ENCODE results near the gene SLCO3A1.
A peak's percentile ranks its signal among the peaks of the same experiment; 100 is the strongest.
"Not testable (repeated sequence)": the region's sequence is repeated elsewhere in the genome, so short reads cannot be mapped to it uniquely, and the experiment has no call there.

The SLCO3A1 gene

DNA sequence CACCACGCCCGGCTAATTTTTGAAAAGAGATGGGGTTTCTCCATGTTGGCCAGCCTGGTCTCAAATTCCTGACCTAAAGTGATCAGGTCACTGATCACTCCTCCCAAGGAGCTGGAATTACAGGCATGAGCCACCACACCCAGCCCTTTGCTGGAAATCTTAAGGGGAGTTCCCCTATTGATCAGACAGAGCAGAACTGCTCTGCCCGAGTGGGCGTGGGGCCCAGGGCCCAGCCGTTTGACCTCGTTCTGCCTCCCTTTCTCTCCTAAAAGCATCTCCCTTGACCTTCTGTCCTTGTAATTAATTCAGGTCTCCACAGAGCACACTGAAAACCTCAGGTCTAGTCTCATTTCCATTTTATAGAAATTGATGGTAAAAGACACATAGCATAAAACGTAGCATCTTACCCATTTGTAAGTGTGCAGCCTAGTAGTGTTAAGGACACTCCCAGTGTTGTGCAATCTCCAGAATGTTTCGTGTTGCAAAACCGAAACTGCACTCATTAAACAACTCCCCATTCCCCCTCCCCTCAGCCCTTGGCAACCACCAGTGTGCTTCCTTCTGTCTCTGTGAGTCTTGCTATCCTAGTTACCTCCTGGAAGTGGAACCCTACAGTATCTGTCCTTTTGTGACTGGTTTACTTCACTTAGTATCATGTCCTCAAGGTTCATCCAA lies 89.3 kb downstream of the SLCO3A1 start:
- DNase-seq: peak; percentile 71

DNA sequence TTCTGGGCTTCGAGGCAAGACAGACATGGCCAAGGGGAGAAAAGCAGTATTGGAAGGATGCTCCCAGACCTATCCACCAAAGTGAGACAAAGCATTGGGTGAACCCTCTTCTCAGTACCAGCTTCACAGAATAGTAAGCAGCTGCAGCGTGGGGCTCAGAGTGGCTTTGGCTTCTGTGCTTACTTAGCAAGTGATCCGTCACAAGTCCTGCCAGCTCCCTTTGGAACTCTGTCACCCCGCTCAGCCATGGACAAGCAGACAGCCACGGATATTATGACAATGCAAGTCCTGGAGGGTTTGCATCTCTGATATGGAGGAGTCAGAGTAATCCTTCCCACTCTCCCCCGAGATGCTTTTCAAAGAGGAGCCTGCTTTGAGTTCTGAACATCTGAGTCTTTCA lies 90.8 kb downstream of the SLCO3A1 start:
- no peak for DNase-seq

DNA sequence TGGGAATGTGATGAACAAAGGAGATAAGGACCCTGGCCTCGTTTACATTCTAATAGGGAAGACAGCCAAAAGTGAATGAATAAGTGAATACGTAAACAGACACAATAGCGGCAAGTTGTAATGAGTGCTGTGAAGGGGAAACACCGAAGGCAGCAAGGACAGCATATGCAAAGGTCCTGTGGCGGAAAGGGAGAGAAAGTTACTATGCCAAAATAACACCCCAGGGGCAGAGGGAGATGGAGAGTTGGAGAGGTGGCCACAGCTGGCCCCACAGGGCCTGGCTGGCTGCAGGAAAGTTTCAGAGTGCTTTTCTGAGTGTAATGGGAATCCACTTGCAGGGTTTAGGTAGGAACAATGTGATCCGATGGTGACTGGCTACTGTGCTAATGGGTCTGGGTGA lies 91.9 kb downstream of the SLCO3A1 start:
- no peak for DNase-seq

DNA sequence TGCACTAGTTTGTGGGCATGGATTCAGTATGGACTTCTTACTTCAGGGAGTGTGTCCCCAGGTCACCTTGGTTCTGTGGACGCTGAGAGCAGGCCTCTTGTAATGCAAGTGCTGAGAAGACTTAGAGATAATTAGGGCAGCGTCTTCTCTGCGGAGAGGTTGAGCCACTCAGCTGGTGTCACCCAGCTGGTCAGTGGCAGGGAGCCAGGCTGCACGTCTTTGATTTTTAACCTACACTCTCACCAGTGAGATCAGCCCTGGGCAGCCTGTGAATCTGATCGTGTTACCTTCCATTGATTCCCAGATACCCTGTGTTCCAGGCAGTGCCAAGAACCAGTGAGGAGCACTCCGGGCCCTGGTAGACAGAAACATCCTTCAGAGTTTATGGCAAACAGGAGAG lies 92.6 kb downstream of the SLCO3A1 start:
- DNase-seq: no peak

DNA sequence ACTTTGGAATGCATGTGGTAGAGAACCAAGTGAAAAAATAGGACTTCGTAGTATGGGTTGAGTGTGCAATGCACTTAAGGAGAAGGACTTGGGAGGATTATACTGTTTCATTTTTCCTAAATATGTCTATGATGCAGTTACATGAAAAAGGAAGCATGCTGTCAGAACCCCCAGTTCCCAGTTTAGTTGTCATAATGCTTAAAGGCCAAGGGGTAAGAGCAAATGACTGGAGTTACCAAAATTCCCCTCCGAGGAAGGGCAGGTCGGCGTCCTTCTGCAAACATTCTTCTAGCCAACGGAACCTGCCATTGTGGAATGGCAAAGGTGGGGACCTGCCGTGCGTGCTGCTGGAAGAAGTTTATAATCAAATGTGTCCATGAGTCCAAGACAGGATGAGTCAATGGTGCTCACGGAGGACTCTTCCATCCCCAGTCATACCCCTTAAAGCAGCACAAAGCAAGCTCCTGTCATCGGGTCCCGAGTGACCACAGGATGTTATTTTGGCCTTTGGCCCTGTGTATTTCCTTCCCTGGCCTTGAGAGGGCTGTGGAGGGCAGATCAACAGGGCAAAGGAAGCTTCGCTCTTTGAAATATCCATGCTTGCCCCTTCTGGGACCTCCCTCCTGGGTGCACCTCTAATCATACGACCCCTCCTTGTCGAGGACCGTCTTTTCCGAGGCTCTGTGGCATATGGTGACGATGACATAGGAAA lies 93.2 kb downstream of the SLCO3A1 start:
- no peak for DNase-seq

DNA sequence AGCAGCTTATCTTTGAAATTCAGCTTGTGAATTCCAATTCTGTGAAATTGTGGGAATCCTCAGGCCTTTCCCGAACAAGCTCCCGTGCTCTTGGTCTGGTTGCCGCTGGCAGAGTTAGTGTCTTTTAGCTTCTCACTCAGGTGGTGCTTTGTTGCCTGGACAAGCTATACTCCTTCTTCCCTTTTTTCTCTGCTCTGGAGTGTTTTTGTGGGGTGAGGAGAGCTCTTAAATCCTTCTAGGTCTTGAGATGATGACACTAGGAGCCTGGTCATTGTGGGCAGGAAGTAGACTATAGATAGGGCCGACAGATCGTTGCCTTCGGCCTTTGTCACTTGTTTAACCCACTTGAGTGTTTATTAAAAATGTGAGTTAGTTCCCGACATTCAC lies 93.8 kb downstream of the SLCO3A1 start:
- no peak for DNase-seq

DNA sequence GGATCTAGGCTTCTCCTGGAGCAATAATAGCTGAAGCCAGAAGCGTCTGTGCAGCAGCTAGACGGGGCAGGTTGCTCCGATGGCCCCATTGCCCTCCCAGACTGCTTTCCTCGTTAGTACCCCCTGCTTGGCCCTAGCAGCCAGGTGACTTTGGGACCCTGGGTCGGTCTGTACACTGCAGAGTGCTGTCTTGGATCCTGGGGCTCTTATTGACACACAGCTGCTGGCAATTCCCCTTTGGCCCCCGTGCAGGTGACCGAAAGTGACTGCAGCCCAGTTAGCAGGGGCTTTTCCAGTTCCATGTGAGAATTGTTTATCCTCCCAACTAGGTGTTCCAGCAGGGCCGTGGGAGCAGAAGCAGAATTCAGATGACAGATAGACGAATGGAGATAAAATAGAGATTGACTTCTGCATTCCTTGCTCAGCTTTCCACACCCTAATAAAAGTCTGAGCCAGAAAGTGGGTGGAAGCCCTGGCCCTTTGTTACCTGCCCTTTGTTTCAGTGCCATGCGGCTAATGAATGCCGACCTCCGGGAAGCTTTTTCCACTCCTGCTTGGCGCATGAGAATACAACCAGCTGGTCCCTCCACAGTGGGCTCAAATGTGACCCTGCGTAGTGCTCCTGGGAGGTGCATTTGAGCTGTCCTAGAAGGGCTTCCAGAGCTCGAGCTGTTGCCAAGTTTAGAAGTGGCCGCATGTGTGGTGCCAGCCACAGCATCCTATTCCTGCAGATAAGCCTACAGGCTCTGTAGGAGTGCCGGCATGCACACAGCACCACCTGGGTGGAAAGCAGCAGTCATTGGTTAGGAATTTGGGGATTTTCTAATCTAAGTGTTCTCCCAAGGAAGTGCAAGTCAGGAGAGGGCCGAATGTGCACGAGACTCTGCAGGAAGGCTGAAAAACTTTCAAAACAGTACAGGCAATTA lies 94.4 kb downstream of the SLCO3A1 start:
- DNase-seq: no peak

DNA sequence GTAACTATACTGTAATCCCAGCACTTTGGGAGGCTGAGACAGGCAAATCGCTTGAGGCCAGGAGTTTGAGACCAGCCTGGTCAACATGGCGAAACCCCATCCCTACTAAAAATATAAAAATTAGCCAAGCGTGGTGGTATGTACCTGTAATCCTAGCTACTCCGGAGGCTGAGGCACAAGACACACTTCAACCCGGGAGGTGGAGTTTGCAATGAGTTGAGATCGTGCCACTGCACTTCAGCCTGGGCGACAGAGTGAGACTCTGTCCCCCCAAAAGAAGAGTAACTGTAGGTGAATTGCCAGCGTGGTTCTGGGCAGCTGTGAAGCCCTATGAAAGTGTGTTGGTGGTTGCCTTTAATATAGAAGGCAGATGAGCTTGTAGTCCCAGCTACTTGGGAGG lies 95.9 kb downstream of the SLCO3A1 start:
- DNase-seq: no peak

DNA sequence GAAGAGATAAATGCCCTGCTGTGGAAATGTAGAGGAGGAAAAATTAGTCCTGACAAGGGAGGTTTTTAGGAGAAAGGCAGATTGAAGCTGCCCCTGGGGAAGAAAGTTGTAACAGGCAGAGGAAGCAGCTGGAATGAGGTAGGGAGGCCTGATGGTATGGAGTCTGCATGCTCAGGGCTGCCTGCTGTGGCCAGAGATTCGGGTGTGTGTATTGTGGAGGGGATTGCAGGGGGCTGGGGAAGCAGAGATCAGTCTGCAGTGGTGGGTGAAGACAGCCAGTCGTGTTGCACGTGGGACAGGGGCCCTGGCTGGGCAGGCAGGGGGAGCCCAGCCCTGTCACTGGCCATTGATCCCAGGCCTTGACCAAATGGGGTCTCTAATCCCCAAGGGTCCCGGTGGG lies 96.5 kb downstream of the SLCO3A1 start:
- DNase-seq: no peak

DNA sequence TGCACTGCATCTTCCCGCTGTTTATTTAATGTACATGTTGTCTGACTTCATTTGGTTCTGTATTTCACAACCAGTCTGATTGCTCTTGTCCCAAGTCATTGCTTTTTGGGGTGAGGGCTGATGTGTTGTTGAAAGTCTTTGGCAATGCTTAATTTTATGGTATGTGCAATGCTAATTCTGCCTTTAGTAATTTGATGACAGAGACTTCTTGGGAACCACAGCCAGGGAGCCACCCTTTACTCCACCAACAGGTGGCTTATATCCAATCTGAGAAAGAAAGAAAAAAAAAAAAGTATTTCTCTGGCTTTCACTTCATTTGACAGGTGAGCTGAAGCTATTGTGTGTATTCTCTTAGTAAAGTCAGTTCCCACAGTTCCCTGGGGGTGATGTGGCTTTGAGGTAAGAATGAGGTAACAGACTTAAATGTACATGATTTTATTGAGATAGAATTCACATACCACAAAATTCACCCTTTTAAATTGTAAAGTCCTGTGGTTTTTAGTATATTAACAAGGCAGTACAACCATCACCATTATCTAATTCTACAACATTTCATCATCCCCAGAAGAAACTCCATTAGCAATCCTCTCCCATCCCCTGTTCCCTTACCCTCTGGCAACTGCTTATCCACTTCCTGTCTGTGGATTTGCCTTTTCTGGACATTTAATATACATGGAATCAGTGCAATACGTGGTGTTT lies 97.3 kb downstream of the SLCO3A1 start:
- DNase-seq: no peak

DNA sequence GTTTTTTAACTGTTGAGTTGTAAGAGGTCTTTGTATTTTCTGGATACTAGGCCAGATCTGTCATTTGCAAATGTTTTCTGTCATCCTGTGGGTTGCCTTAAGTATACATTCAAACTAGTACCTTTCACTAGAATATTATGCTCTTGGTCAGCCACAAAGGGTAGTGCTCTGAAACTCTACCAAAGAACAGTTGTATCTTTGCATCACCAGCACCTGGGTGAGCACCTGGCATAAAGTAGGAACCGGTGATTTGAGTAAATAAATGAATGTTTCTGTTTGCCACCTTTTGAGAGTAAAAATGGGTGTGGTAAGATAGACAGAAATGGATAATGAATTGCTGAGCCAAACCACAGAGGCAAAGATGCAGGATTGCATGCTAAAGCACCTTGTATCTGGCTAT lies 98.7 kb downstream of the SLCO3A1 start:
- DNase-seq: no peak

DNA sequence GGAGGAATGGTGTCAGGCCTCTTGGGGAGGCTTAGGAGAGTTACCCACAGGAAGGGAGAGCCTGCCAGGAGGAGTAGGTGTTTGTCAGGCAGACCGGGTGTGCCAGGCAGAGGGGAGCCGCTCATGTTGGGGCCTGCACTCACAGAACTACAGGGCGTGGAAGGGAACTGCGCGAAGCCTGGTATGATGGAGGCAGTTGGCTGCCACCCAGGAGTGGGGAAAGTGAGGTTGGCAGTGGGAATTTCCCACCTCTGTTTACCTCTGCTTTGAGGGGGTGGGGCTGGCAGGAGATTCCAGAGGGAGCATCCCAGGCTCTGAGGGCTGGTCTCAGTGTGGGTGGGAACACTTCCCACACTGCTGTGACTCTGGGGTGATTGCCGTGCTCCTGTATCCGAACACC lies 99.9 kb downstream of the SLCO3A1 start:
- no peak for DNase-seq

DNA sequence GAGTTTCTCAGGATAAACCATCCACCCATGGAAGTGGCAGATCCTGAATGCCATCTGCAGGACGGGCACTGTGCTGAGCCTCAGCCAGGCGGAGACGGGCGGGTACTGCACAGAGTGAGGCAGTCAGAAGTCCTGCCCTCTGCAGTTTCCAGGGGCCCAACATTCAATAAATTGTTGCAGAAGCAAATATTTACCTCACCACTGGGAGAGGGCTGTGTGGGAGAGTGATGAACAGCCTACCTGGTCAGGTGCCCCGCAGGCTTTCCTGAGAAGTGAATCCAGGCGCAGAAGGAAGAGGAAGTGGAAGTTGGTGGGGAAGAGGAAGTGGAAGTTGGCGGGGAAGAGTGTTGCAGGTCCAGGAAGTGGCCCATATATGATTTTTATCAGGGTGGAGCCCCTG lies 100.8 kb downstream of the SLCO3A1 start:
- no peak for DNase-seq

DNA sequence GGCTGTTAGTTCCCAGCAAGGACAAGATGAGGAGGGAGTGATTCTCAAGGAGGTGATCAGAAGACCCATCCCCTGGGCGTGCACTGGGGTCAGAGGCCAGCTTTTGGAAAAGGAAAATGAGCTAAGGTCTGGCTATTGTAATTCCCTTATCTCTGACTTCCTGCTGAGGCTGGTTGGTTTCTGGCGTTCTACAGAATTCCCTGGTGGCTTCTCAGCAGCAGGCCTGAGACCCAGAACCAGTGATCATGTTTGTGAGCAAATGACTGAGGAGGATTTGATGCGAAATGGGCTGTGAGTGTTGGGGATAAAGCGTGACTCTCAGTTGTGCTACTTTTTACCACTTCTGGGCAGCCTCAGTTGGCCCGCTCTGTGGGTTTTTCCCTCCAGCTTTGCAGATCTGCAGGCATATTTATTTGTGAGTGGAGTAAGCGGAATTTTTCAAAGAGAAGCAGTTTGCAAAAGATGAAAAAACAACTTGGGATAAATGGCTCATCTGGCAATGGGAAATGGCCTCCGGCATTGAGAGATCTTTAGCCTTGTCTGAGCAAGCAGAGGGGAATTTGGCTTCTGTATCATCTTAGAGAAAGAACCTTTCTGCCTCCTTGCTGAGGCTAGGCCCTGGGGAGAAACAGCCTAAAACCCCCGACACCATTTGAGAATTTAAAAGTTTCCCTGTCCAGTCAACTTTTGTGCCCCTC lies 102.7 kb downstream of the SLCO3A1 start:
- no peak for DNase-seq

DNA sequence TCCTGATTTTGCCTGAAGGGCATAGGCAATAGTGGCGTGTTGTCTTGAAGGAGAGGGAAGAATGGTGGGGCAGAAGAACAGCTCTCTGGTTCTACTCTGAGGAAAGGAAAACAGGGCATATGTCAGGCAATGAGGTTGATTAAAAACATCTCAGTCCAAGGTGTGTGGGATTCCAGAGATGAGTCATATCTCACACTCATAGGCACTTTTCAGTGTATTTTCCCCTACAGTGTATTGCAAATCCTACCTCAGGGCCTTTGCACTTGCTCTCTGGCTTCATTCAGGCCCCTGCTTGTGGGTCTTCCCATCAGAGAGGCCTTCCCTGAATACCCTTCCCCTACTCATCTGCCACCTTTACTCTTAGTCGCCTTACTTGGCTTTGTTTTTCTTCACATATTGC lies 107.8 kb downstream of the SLCO3A1 start:
- no peak for DNase-seq

DNA sequence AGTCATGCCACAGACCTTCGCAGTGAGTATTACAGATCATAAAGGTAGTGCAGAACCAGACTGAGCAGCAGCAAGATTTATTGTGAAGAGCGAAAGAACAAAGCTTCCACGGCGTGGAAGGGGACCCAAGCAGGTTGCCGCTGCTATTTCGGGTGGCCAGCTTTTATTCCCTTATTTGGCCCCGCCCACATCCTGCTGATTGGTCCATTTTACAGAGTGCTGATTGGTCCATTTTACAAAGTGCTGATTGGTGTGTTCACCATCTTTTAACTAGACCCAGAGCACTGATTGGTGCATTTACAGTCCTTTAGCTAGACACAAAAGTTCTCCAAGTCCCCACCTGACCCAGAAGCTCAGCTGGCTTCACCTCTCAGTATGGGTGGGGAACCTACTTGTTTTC lies 110.2 kb downstream of the SLCO3A1 start:
- not testable (repeated sequence) for DNase-seq

DNA sequence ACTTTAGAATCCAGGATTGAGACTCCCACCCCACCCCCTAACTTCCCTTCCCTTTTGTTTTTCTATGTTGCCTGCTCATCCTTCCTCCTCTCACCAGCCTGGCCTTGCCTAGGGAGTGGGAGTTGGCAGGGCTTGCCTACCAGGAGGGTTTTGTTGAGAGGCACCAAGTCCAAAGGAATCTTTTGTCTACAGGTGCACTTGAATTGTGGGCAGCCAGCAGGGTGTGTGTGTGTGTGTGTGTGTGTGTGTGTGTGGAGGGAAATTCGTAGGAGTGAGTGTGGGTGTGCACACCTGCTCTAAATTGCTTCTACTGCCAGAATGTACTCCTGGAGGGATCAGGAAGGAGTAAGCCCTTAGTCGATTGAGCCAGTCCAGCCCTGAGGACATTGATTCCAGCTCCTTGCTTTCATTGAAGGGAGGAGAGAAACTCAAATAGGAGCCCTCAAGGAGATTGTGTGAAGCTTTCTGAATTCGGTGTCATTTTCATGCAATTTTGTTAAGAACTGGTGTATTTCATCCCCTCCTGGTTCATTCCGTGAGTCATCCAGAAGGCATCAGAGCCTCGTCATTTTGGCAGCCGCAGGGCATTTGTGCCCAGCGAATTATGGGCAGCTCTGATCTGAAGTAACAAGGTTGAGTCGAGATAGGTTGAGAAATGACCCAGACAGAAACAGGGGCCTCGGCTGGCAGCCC lies 112.1 kb downstream of the SLCO3A1 start:
- DNase-seq: no peak

DNA sequence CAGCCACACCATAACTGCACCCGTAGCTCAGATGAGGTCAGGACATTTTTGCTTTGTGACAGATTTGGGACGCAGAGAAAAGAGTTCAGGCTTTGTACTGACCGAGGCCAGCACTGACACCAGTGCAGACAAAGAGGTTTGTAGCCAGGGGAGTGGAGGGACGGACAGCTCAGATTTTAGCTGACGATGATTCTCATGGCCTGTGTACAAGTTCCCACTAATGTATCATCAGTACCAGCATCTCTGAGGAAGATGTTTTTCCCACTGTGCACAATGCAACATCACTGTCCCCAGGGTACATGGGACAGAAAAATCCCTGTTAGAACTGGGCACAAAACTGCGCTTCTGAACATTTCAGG lies 112.7 kb downstream of the SLCO3A1 start:
- DNase-seq: no peak

DNA sequence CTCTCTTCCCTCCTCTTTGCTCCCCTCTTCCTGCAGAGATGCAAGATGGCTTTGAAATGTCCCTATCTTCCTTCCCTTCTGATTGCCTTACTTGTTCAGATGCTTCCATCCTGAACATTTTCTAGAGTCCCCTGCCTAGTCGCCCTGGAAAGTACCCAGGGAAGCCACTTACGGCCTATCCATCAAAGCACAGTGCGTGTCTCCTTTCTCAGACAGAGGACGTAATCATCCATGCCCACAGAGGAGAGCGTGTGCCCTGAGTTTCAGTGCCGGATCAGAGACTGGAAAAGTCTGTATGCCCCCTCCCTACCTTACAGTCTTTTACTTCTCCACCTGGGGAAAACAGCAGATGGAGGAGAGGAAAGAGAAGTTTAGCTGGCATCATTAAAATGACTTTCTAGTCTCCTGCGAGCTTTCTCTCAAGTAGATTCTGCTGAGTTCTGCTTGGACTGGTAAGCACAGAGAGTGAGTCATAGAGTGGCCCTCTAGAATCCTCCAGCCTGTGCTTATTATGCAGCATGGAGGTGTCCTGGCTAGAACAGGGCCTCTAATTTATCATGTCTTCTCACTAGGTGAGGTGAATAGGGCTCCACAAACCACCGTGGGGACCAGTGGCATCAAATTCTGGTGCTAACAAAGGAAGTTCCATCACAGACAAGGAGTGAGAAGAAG lies 114.6 kb downstream of the SLCO3A1 start:
- DNase-seq: no peak

DNA sequence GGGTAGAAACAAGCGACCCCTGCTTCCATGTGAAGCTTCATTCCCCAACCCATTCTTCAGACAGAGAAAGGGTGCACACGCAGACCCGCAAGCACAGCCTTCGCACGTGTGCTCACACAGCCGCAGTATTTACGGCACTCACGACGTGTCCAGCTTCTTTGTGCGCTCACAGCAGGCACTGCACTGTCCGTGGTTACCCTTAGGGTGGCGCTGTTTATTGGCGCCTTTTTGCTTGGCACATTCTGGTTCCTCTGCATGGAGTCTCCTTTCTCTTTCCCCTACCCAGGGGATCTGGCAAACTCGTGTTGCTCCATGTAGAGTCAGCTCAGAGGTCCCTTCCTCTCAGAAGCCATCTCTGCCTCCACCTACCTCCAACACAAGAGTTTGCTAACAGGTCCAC lies 115.1 kb downstream of the SLCO3A1 start:
- no peak for DNase-seq

DNA sequence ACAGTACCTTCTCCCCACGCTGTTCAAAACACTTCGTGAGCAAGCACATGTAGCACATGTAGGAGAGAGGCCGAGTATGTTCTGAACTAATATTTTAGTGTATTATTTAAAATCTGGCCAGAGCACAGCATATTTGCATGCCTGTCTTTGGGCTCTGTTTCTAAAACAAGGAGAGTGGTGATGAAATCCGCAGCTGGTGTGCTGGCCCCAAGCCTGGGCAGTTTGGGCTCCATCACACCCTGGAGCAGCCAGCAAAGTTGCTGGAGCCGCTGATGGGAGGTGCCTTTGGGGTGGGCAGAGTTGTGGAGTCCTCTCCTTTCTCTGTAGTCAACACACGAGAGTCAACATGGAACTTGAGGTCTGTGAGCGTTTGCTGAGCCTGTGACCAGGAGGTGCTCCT lies 116.6 kb downstream of the SLCO3A1 start:
- no peak for DNase-seq

Measured in activated effector memory CD4-positive, alpha-beta T cell treated with anti-CD3 and anti-CD28 coated beads, Interleukin-2, amount 50 U/mL, for 16 hours (primary cell).